ENCODE results near the gene MPND.
"Not testable (repeated sequence)": the region's sequence is repeated elsewhere in the genome, so short reads cannot be mapped to it uniquely, and the experiment has no call there.

Gene MPND

GRCh38 chr19:4345342-4346019, 2.1 kb downstream of the MPND start:
- DNase-seq (ENCODE audit: extremely low read depth in 1 of 2, low read depth in 1 of 2), result no peak

- no peak for DNase-seq (ENCODE audit: extremely low read depth in 1 of 2, low read depth in 1 of 2)
These were observed 2.6 kb downstream of the MPND start for GRCh38 chr19:4346020-4346383.

- DNase-seq (ENCODE audit: extremely low read depth in 1 of 2, low read depth in 1 of 2), result no peak
These were observed 4.2 kb downstream of the MPND start for GRCh38 chr19:4347521-4347920.

- DNase-seq (ENCODE audit: extremely low read depth in 1 of 2, low read depth in 1 of 2), result not testable (repeated sequence)
These were observed 5.9 kb downstream of the MPND start for GRCh38 chr19:4349225-4349624.

GRCh38 chr19:4350111-4350510, 6.7 kb downstream of the MPND start:
- no peak for DNase-seq (ENCODE audit: extremely low read depth in 1 of 2, low read depth in 1 of 2)

- no peak for DNase-seq (ENCODE audit: extremely low read depth in 1 of 2, low read depth in 1 of 2)
These were observed 7.4 kb downstream of the MPND start for GRCh38 chr19:4350726-4351125.

- no peak for DNase-seq (ENCODE audit: extremely low read depth in 1 of 2, low read depth in 1 of 2)
These were observed 9.3 kb downstream of the MPND start for GRCh38 chr19:4352701-4353121.

GRCh38 chr19:4354282-4354681, 10.9 kb downstream of the MPND start:
- no peak for DNase-seq (ENCODE audit: extremely low read depth in 1 of 2, low read depth in 1 of 2)

- DNase-seq (ENCODE audit: extremely low read depth in 1 of 2, low read depth in 1 of 2), result no peak
These were observed 11.5 kb downstream of the MPND start for GRCh38 chr19:4354897-4355296.

- no peak for DNase-seq (ENCODE audit: extremely low read depth in 1 of 2, low read depth in 1 of 2)
These were observed 13.9 kb downstream of the MPND start for GRCh38 chr19:4357095-4357797.

- no peak for DNase-seq (ENCODE audit: extremely low read depth in 1 of 2, low read depth in 1 of 2)
These were observed 14.6 kb downstream of the MPND start for GRCh38 chr19:4357921-4358326.

GRCh38 chr19:4358709-4359626, 15.6 kb downstream of the MPND start:
- DNase-seq (ENCODE audit: extremely low read depth in 1 of 2, low read depth in 1 of 2), result no peak

GRCh38 chr19:4359627-4360000, 16.3 kb downstream of the MPND start:
- no peak for DNase-seq (ENCODE audit: extremely low read depth in 1 of 2, low read depth in 1 of 2)

GRCh38 chr19:4360081-4360569, 16.8 kb downstream of the MPND start:
- DNase-seq (ENCODE audit: extremely low read depth in 1 of 2, low read depth in 1 of 2), result no peak

- no peak for DNase-seq (ENCODE audit: extremely low read depth in 1 of 2, low read depth in 1 of 2)
These were observed 17.3 kb downstream of the MPND start for GRCh38 chr19:4360641-4361151.

- no peak for DNase-seq (ENCODE audit: extremely low read depth in 1 of 2, low read depth in 1 of 2)
These were observed 18.0 kb downstream of the MPND start for GRCh38 chr19:4361152-4362046.

- DNase-seq (ENCODE audit: extremely low read depth in 1 of 2, low read depth in 1 of 2), result no peak
These were observed 18.9 kb downstream of the MPND start for GRCh38 chr19:4362101-4362828.

- no peak for DNase-seq (ENCODE audit: extremely low read depth in 1 of 2, low read depth in 1 of 2)
These were observed 19.6 kb downstream of the MPND start for GRCh38 chr19:4362831-4363545.
